Measurements from ENCODE around the gene ENTR1.
"Not testable (repeated sequence)": the region's sequence is repeated elsewhere in the genome, so short reads cannot be mapped to it uniquely, and the experiment has no call there.

The ENTR1 gene

DNA sequence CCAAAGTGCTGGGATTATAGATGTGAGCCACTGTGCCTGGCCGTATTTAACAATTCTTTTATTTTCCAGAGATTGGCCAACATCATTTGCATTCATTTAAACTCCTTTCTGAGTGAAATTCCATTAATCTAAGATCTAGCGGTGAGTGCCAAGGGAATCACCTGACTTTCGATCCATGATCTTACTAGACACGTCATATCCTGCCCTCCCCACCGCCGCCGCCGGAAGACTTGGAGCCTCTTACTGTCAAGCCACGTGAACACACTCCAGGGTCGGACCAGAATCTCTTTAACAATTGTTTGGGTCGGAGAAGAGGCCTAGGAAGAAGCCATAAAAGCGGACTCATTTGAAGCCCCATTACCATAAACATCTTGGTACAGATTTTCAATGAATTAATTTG, 16.4 kb upstream of the ENTR1 start:
- H3K4me3 ChIP-seq (ENCODE audit: low read length) = no peak overlapping the region
- H3K36me3 ChIP-seq (ENCODE audit: insufficient read depth, low read length) = peaks cover 51% of the 10 kb centered on the region
- no peaks in the 10 kb centered on the region for H3K27me3 ChIP-seq (ENCODE audit: insufficient read depth, low read length)
- WGBS = 96% methylated on average over 12 of the region's 12 CpGs
- H3K4me1 ChIP-seq (ENCODE audit: insufficient read depth, low read length) = no peaks in the 10 kb centered on the region
- no peak overlapping the region for H3K9ac ChIP-seq (ENCODE audit: low read depth, low read length)
- H3K27ac ChIP-seq (ENCODE audit: low read depth, low read length) = no peak overlapping the region
- no peaks in the 10 kb centered on the region for H3K9me3 ChIP-seq (ENCODE audit: insufficient read depth, low read depth, low read length)

DNA sequence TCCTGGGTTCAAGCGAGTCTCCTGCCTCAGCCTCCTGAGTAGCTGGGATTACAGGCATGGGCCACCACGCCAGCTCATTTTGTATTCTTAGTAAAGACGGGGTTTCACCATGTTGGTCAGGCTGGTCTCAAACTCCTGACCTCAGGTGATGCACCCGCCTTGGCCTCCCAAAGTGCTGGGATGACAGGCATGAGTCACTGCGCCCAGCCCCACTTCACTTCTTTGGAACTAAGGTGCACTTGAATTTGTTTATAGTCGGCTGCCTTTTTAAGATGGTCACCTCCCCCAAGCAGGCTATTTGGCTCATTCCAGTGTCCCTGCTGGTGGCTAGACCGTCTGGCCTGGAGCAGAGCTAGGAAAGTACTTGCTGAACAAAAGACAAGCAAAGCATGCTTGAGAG, 15.0 kb upstream of the ENTR1 start:
- H3K4me1 ChIP-seq (ENCODE audit: insufficient read depth, low read length); H3K27me3 ChIP-seq (ENCODE audit: insufficient read depth, low read length); H3K27ac ChIP-seq (ENCODE audit: low read depth, low read length); H3K9me3 ChIP-seq (ENCODE audit: insufficient read depth, low read depth, low read length); H3K4me3 ChIP-seq (ENCODE audit: low read length); H3K9ac ChIP-seq (ENCODE audit: low read depth, low read length): not testable (repeated sequence)
- H3K36me3 ChIP-seq (ENCODE audit: insufficient read depth, low read length) = peaks cover 58% of the 10 kb centered on the region
- 92% methylated on average over 7 of the region's 7 CpGs for WGBS

DNA sequence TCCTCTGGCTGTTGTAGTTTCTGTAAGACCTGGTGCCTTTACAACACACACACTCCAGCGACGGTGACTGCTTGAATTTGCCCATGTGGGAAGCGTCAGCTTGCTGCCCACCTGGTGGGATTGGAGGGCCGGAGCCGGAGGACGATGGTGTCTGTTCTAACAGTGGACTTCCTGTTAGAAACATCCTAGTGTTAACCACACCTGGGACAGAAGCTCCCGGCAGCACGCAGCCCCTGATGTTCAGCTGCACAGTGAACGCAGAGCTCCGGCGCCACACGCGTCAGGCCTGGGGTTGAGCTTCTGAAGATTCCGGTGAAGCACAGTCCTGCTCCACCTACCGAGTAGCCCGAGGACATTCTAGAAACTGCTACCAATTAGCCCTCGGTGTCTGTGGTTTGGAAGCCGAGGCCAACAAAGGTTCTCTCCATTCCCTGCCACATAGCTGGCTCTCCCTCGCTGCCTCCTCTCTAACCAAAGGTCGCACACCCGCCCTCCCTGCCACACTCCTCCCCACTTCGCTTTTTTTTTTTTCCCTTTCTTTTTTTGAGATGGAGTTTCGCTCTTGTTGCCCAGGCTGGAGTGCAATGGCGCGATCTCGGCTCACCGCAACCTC, 14.4 kb upstream of the ENTR1 start:
- no peaks in the 10 kb centered on the region for H3K27me3 ChIP-seq (ENCODE audit: insufficient read depth, low read length)
- H3K4me1 ChIP-seq (ENCODE audit: insufficient read depth, low read length) = no peaks in the 10 kb centered on the region
- no peaks in the 10 kb centered on the region for H3K9me3 ChIP-seq (ENCODE audit: insufficient read depth, low read depth, low read length)
- peaks cover 58% of the 10 kb centered on the region for H3K36me3 ChIP-seq (ENCODE audit: insufficient read depth, low read length)
- WGBS = 91% methylated on average over 27 of the region's 27 CpGs
- no peak overlapping the region for H3K27ac ChIP-seq (ENCODE audit: low read depth, low read length)
- no peak overlapping the region for H3K4me3 ChIP-seq (ENCODE audit: low read length)
- no peak overlapping the region for H3K9ac ChIP-seq (ENCODE audit: low read depth, low read length)

DNA sequence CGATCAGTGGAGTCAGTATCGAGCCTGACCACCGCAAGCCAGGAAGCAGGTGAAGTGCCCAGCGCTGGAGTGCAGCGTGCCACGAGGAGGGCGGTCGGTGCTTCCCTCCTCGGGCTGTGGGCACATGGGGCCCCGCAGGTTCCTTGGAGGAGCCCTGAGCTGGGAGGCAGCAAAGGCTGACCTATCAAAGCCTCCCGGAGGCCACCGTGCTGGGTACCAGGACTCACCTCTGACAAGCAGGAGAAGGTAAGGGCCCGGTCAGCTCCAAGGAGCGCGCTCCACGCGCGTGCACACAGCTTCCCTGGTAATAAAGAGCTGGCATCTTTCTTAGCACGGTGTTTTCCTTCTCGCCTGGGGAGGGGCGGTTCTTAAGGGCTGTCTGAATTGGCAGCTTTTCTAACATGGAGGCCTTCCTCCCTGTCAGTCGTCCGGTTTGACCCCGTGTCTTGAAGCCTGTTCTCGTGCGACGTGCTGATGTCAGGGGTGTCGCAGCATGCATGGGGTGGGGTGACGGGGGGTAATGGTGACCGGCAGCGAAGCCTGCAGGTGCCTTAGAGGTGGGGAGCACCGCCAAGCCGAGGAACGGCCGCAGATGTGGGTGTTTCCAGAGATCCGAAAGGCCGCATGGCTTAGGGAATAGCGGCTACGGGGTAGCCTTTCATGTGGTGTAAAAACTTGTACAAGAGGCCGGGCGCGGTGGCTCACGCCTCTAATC, 13.2 kb upstream of the ENTR1 start:
- Histone ChIP-seq H3K9ac (ENCODE audit: low read depth, low read length) (no peak overlapping the region), H3K27ac (ENCODE audit: low read depth, low read length) (no peak overlapping the region), H3K4me1 (ENCODE audit: insufficient read depth, low read length) (no peaks in the 10 kb centered on the region), H3K36me3 (ENCODE audit: insufficient read depth, low read length) (peaks cover 61% of the 10 kb centered on the region), H3K9me3 (ENCODE audit: insufficient read depth, low read depth, low read length) (no peaks in the 10 kb centered on the region), H3K4me3 (ENCODE audit: low read length) (no peak overlapping the region), H3K27me3 (ENCODE audit: insufficient read depth, low read length) (no peaks in the 10 kb centered on the region)
- WGBS = 90% methylated on average over 43 of the region's 43 CpGs

DNA sequence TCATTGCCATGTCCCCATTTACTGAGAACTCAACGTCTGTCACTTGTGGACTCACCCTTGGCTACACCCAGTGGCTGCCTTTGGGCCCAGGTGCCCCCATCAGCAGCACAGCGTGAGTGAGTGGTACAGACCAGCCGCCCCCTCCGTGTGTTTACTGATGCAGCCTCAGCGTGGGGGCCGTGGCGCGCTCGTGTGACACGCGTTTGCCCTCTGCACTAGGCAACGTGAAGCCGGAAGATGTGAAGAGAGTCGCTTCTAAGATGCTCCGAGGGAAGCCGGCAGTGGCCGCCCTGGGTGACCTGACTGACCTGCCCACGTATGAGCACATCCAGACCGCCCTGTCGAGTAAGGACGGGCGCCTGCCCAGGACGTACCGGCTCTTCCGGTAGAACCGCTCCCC, 12.5 kb upstream of the ENTR1 start:
- peaks cover 68% of the 10 kb centered on the region for H3K36me3 ChIP-seq (ENCODE audit: insufficient read depth, low read length)
- H3K4me3 ChIP-seq (ENCODE audit: low read length) = no peak overlapping the region
- H3K27me3 ChIP-seq (ENCODE audit: insufficient read depth, low read length) = no peaks in the 10 kb centered on the region
- WGBS = 96% methylated on average over 26 of the region's 26 CpGs
- H3K9ac ChIP-seq (ENCODE audit: low read depth, low read length) = no peak overlapping the region
- H3K4me1 ChIP-seq (ENCODE audit: insufficient read depth, low read length) = no peaks in the 10 kb centered on the region
- no peaks in the 10 kb centered on the region for H3K9me3 ChIP-seq (ENCODE audit: insufficient read depth, low read depth, low read length)
- H3K27ac ChIP-seq (ENCODE audit: low read depth, low read length) = no peak overlapping the region

DNA sequence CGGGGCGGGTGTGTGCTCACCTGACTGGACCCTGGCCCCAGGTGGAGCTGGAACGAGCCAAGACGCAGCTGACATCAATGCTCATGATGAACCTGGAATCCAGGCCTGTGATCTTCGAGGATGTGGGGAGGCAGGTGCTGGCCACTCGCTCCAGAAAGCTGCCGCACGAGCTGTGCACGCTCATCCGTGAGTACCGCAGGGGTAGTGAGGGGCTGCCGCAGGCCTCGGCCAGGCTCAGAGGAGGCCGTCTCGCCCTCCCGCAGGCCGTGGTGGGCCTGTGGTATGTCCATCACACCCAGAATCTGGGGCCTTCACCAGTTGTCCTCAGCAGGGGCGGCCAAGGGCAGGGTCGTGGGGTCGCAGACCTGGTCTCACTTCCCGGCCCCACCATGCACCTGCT, 11.4 kb upstream of the ENTR1 start:
- H3K4me1 ChIP-seq (ENCODE audit: insufficient read depth, low read length) = no peaks in the 10 kb centered on the region
- H3K27me3 ChIP-seq (ENCODE audit: insufficient read depth, low read length) = no peaks in the 10 kb centered on the region
- no peaks in the 10 kb centered on the region for H3K9me3 ChIP-seq (ENCODE audit: insufficient read depth, low read depth, low read length)
- 91% methylated on average over 21 of the region's 21 CpGs for WGBS
- H3K36me3 ChIP-seq (ENCODE audit: insufficient read depth, low read length) = peaks cover 78% of the 10 kb centered on the region
- H3K4me3 ChIP-seq (ENCODE audit: low read length) = no peak overlapping the region
- H3K9ac ChIP-seq (ENCODE audit: low read depth, low read length) = no peak overlapping the region
- no peak overlapping the region for H3K27ac ChIP-seq (ENCODE audit: low read depth, low read length)

DNA sequence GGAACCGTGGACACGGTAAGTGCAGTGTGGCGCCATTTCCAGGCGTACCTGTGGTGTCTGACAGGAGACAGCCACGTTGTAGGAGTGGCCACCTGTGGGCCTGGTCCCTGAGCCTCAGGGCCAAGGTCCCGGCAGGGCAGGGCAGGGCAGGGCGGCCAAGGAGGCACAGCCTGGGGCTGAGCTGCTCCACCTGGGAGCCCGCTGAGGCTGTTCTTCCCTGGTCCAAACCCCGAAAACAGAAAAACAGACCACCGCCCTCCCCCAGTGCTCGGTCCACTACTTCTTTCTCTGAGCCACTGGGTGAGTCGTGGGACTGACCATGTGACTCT, 8.6 kb upstream of the ENTR1 start:
- Histone ChIP-seq H3K36me3 (ENCODE audit: insufficient read depth, low read length) (peaks cover 97% of the 10 kb centered on the region), H3K4me1 (ENCODE audit: insufficient read depth, low read length) (no peaks in the 10 kb centered on the region), H3K9me3 (ENCODE audit: insufficient read depth, low read depth, low read length) (no peaks in the 10 kb centered on the region), H3K9ac (ENCODE audit: low read depth, low read length) (no peak overlapping the region), H3K4me3 (ENCODE audit: low read length) (no peak overlapping the region), H3K27me3 (ENCODE audit: insufficient read depth, low read length) (no peaks in the 10 kb centered on the region), H3K27ac (ENCODE audit: low read depth, low read length) (no peak overlapping the region)
- WGBS = 95% methylated on average over 12 of the region's 12 CpGs

DNA sequence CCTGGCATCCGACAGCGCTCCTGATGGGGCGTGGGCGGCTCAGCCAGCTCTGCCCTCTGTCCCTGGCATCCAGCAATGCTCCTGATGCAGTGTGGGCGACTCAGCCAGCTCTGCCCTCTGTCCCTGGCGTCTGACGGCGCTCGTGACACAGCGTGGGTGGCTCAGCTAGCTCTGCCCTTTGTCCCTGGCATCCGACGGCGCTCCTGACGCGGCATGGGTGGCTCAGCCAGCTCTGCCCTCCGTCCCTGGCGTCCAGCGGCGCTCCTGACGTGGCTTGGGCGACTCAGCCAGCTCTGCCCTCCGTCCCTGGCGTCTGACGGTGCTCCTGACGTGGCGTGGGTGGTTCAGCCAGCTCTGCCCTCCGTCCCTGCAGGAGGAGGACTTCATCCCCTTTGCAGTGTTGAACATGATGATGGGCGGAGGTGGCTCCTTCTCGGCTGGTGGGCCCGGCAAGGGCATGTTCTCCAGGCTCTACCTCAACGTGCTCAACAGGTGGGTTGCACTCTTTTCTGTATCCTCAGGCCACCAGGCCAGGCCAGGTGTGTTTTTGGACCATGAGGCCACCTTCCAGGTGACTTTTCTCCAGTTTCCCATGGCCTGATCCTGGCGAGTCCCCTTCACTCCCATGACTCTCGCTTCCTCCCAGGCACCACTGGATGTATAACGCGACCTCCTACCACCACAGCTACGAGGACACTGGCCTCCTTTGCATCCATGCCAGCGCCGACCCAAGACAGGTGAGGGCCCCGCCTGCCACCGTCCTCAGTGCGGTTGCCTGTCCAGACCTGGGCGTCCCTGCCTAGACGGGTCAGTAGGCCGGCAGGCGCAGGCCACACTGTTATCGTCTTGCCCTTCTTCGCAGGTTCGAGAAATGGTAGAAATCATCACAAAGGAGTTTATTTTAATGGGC, 8.0 kb upstream of the ENTR1 start:
- Histone ChIP-seq H3K36me3 (ENCODE audit: insufficient read depth, low read length) (peaks cover 97% of the 10 kb centered on the region), H3K9ac (ENCODE audit: low read depth, low read length) (no peak overlapping the region), H3K27me3 (ENCODE audit: insufficient read depth, low read length) (no peaks in the 10 kb centered on the region), H3K27ac (ENCODE audit: low read depth, low read length) (no peak overlapping the region), H3K4me1 (ENCODE audit: insufficient read depth, low read length) (no peaks in the 10 kb centered on the region), H3K4me3 (ENCODE audit: low read length) (no peak overlapping the region), H3K9me3 (ENCODE audit: insufficient read depth, low read depth, low read length) (no peaks in the 10 kb centered on the region)
- 94% methylated on average over 48 of the region's 48 CpGs for WGBS

DNA sequence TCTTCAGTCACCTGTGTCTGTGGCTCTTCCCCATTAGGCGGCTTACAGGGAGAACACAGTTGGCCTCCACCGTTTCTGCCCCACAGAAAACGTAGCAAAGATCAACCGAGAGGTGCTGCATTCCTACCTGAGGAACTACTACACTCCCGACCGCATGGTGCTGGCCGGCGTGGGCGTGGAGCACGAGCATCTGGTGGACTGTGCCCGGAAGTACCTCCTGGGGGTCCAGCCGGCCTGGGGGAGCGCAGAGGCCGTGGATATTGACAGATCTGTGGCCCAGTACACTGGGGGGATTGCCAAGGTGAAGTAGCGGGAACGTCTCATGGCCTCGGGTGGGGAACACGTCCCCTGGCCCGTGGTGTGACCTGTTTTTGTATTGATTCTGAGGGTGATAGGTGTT, 6.5 kb upstream of the ENTR1 start:
- no peak overlapping the region for H3K9ac ChIP-seq (ENCODE audit: low read depth, low read length)
- no peaks in the 10 kb centered on the region for H3K9me3 ChIP-seq (ENCODE audit: insufficient read depth, low read depth, low read length)
- H3K27ac ChIP-seq (ENCODE audit: low read depth, low read length) = no peak overlapping the region
- no peaks in the 10 kb centered on the region; the same call in 1 of the 2 replicates for H3K4me1 ChIP-seq (ENCODE audit: insufficient read depth, low read length)
- no peaks in the 10 kb centered on the region for H3K27me3 ChIP-seq (ENCODE audit: insufficient read depth, low read length)
- WGBS = 96% methylated on average over 19 of the region's 19 CpGs
- H3K36me3 ChIP-seq (ENCODE audit: insufficient read depth, low read length) = peaks cover 97% of the 10 kb centered on the region
- no peak overlapping the region for H3K4me3 ChIP-seq (ENCODE audit: low read length)

DNA sequence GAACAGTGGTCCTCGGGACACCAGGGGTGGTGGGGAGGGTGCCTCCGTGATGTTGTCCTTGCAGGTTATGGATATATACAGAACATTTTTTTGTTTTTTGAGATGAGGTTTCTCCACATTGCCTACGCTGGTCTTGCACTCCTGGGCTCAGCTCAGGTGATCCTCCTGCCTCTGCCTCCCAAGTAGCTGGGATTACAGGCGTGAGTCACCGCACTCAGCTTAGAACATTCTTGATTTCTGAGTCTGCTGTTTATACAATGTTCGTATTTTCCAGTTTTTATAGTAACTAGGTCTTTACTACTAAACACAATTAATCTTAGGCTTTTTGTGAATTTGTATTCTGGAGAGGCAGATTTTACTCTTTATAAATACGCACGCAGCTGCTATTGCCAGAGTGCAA, 6.0 kb upstream of the ENTR1 start:
- H3K27me3 ChIP-seq (ENCODE audit: insufficient read depth, low read length) = no peaks in the 10 kb centered on the region
- 98% methylated on average over 8 of the region's 8 CpGs for whole genome bisulfite sequencing
- no peaks in the 10 kb centered on the region for H3K9me3 ChIP-seq (ENCODE audit: insufficient read depth, low read depth, low read length)
- no peak overlapping the region for H3K27ac ChIP-seq (ENCODE audit: low read depth, low read length)
- H3K36me3 ChIP-seq (ENCODE audit: insufficient read depth, low read length) = peaks cover 97% of the 10 kb centered on the region
- H3K9ac ChIP-seq (ENCODE audit: low read depth, low read length) = no peak overlapping the region
- H3K4me1 ChIP-seq (ENCODE audit: insufficient read depth, low read length) = peaks cover 5% of the 10 kb centered on the region
- H3K4me3 ChIP-seq (ENCODE audit: low read length) = no peak overlapping the region

DNA sequence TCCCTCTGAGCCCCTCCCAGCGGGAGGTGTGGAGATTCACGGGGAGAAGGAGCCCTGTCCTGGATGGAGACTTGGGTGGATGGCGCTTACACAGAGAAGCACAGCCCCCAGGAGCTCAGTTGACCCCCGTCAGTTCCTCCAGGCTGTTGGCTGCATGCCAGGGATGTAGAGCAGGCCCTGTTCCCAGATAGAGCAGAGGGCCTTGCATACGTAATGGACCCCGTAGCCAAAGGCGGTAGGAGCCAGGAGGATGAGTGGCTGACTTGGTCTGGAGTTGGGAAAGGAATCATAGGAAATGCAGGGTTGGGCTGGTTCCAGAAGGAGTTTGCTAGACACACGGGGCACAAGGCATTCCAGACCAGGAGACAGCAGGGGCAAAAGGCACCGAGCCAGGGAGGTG, 2.5 kb upstream of the ENTR1 start:
- Histone ChIP-seq H3K9me3 (ENCODE audit: insufficient read depth, low read depth, low read length) (no peaks in the 10 kb centered on the region), H3K36me3 (ENCODE audit: insufficient read depth, low read length) (peaks cover 71% of the 10 kb centered on the region), H3K4me1 (ENCODE audit: insufficient read depth, low read length) (peaks cover 6% of the 10 kb centered on the region), H3K27ac (ENCODE audit: low read depth, low read length) (no peak overlapping the region), H3K4me3 (ENCODE audit: low read length) (no peak overlapping the region), H3K9ac (ENCODE audit: low read depth, low read length) (no peak overlapping the region), H3K27me3 (ENCODE audit: insufficient read depth, low read length) (no peaks in the 10 kb centered on the region)
- whole genome bisulfite sequencing = 91% methylated on average over 9 of the region's 9 CpGs
